ENCODE measurements around the gene ARMC9. TPM values are rescaled to one million over a fixed set of nuclear protein-coding genes. Genes with fewer than 3 reads are reported as not detected.

The ARMC9 gene
- total RNA-seq, 2 experiments from 2014 or later, result 5.7 to 7.4 TPM

- ChIA-PET POLR2A (no interaction called here), CTCF (no interaction called here)
Measured at GRCh38 chr2:231270221-231271114, 72.0 kb downstream of the ARMC9 start.

GRCh38 chr2:231272991-231273390 is 74.6 kb downstream of the ARMC9 start:
- CTCF ChIA-PET, result no interaction called here

GRCh38 chr2:231276987-231277386 is 78.6 kb downstream of the ARMC9 start:
- POLR2A ChIA-PET, result no interaction called here
- CTCF ChIA-PET, result no interaction called here

More at GRCh38 chr2:231272991-231273390, 74.6 kb downstream of the ARMC9 start:
- POLR2A ChIA-PET, result no interaction called here

DNA sequence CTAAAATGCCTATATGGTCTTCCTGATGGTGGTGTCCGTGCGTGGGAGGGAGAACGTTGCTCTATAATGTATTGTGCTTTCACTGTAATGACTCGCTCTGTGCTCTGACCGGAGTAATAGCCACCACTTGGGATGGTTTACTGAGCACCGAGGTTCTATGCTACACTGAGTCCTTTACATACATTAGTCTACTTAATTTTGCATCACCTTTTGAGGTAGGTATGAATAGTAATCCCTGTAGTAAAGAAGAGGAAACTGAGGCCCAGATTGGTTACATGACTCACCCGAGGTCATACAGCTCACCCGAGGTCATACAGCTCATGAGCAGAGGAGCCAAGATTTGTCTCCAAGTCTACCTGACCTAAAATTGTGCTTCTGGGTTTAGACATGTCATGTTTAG is 79.5 kb downstream of the ARMC9 start:
- CTCF ChIA-PET, result no interaction called here
- POLR2A ChIA-PET, result no interaction called here

GRCh38 chr2:231278868-231279267 is 80.4 kb downstream of the ARMC9 start:
- CTCF ChIA-PET, result no interaction called here

GRCh38 chr2:231280846-231281245 is 82.4 kb downstream of the ARMC9 start:
- POLR2A ChIA-PET, result no interaction called here
- CTCF ChIA-PET, result no interaction called here

More at GRCh38 chr2:231278868-231279267, 80.4 kb downstream of the ARMC9 start:
- POLR2A ChIA-PET, result no interaction called here

DNA sequence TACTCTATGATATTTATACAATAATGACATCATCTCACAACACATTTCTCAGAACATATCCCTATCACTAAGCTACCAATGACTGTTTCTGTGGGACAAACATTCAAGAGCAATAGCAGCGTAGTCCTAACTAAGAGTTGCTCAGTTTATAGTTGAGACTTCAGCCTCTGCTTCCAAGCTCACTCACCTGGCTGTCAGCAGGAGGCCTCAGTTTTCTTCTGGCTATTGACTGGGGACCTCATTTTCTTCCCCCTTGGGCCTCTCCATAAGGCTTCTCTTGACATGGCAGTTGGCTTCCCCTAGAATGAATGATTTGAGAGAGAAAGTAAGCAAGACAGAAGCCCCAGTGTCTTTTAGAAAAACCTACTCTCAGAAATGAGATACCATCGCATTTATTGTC is 85.9 kb downstream of the ARMC9 start:
- ChIA-PET POLR2A (no interaction called here), CTCF (no interaction called here)

- ChIA-PET POLR2A (no interaction called here), CTCF (no interaction called here)
Measured at GRCh38 chr2:231286964-231287363, 88.5 kb downstream of the ARMC9 start.

DNA sequence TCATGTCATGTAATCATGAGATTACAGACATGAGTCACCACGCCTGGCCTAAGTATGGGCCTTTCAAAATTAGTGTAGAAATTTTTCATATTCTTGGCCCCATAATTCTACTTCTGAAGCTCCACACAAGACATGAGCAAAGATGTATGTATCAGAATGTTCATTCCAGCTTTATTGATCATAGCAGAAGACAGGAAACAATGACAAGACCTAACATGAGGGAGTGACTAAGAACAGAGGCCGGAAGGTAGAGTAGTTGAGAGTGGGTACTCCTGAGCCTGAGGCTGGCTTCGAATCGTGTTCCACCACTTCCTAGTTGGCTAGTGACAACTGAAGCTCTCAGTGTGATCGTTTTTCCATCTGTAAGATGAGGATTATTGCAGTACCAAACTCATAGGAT is 89.3 kb downstream of the ARMC9 start:
- ChIA-PET CTCF (no interaction called here), POLR2A (no interaction called here)

DNA sequence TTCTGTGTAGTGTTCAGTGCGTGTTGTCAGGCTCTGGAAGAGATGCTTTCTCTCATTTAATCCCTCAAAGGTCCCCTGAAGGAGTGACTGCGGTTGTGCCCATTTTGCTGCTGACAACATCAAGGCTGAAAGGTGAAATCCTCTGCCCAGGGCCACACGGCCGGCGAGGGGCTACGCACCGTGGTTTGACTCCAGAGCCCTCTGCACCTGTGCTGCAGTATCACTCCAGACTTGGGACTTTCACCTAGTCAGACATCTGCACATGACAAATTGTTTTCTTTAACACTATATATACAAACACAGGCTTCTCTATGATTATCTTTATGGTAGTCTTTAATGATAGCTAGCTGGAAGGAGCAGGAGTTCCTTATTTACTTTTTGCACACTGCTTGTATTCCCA is 90.2 kb downstream of the ARMC9 start:
- ChIA-PET CTCF (no interaction called here), POLR2A (no interaction called here)

GRCh38 chr2:231290321-231291015 is 92.0 kb downstream of the ARMC9 start:
- POLR2A ChIA-PET, result no interaction called here
- CTCF ChIA-PET, result interaction anchor here (0.7 kb wide), 2 partner anchors 259 to 343 kb away, joined by 4 read pairs; no protein-coding TSS in a partner anchor

DNA sequence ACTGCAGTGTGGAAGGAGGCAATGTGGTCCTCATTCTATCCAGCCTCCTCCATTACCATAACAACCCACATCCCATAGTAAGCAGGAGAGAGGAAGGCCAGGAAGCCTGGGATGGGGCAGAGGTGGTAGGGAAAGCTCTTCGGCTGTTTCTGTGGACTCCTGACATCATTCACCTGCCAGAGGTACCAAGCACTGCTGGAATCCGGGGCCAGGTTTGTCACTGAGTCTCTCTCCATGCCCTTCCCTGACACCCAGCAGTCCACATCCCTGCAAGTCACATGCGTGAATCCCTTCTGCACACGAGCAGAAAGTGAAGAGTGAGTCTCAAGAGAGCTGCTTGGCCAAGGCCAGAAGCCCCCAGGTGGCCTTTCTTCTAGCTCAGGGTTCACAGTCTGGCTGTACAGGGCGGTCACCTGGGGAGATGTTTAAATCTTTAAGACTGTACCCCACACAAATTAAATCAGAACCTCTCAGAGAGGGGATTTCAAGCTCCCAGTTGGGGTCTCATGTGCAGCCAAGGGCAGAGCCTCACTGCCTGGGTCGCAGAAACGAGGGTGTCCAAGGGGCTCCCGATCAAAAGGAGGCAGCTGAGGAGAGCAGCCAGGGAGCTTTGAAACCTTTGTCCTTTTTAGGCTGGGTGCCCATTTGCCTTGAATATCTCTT is 94.2 kb downstream of the ARMC9 start:
- POLR2A ChIA-PET, result no interaction called here
- CTCF ChIA-PET, result interaction anchor here (1.0 to 1.1 kb wide), 2 partner anchors 64 to 120 kb away, joined by 3 read pairs; no protein-coding TSS in a partner anchor

GRCh38 chr2:231293163-231293562 is 94.7 kb downstream of the ARMC9 start:
- ChIA-PET POLR2A (no interaction called here), CTCF (interaction anchor here (1.0 to 1.1 kb wide), 2 partner anchors 65 to 119 kb away, joined by 3 read pairs; no protein-coding TSS in a partner anchor)

DNA sequence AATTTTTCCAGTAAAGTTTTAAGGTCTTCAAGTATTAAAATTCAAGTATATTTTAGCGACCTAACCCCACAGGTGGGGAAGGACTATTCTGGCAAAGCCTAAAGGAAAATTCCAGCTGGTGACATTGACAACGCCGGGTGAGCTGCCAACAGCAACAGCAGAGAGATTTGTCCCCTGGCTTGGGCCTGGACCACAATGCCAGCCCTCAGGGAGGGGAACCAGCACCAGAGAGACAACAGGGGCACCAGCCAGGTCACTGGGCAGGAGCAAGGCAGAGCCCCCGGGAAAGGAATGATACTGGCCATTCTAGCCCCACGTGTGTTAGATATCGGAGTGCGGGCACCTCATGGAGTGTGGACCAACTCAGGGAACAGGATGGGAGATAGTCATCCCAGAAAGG is 95.7 kb downstream of the ARMC9 start:
- ChIA-PET POLR2A (no interaction called here), CTCF (interaction anchor here (1.0 kb wide), 1 partner anchor 118 kb away, joined by 3 read pairs; no protein-coding TSS in a partner anchor)

- ChIA-PET CTCF (interaction anchor here (1.0 kb wide), 1 partner anchor 118 kb away, joined by 3 read pairs; no protein-coding TSS in a partner anchor), POLR2A (no interaction called here)
Measured at GRCh38 chr2:231294571-231295362, 96.3 kb downstream of the ARMC9 start.

DNA sequence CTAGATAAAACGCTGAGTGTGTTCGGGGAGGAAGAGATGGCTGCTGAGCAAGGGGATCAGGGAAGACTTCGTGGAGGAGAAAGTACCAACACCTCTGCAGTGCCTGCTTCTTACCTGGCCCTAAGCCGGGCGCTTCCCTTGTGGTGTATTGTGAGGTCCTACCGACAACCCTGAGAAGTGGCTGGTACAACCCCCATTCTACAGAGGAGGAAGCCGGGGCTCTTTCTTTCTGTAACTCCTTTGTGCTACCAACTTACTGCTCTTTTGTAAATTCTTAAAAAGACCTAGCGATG is 96.9 kb downstream of the ARMC9 start:
- ChIA-PET POLR2A (no interaction called here), CTCF (interaction anchor here (1.0 kb wide), 1 partner anchor 117 kb away, joined by 3 read pairs; no protein-coding TSS in a partner anchor)

DNA sequence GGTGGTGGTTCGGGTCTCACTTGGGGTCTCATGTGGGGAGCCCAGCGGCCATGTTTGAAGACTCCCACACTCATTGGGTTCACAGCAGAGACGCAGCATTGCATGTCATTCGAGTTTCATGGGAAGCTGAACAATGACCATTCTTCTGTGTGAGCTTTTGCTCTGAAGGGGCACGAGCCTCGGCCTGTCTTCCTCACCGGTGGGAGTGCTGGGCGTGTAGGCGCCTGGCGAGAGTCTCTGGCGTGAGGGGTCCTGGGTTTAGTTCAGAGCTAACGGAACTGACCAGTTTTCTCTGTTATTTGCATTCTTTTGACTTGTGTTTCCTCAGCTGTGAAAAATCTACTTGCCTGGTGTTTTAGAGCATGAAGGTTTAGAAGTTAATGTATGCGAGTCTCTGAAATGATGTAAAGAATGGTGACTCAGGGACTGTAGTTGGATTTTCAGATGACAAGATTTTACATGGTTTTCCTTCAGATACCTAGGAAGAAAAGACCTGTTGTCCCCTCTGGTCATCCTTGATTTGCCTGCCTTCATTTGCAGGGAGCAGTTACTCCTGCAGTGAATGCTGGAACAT is 98.1 kb downstream of the ARMC9 start:
- ChIA-PET CTCF (interaction anchor here (1.3 to 1.6 kb wide), 2 partner anchors 109 to 115 kb away, joined by 3 to 4 read pairs; no protein-coding TSS in a partner anchor), POLR2A (no interaction called here)

- ChIA-PET CTCF (interaction anchor here (0.8 to 1.6 kb wide), 3 partner anchors 15 to 114 kb away, joined by 3 to 4 read pairs (median 3); no protein-coding TSS in a partner anchor), POLR2A (no interaction called here)
Measured at GRCh38 chr2:231297108-231297908, 98.9 kb downstream of the ARMC9 start.
